H1 (cell line): ENCODE measurements around the gene CDC42EP4. TPM values are rescaled to one million over a fixed set of nuclear protein-coding genes. Genes with fewer than 3 reads are reported as not detected.
A peak's percentile ranks its signal among the peaks of the same experiment; 100 is the strongest.

Source experiments
- CTCF ChIA-PET: fragments of 300-600 bp; sonication (Branson Sonifier 250); formaldehyde crosslinking; loops from one replicate; lab custom pipeline; 2021; ENCODE audit not compliant: partially characterized antibody; lab: Charles Lee
- POLR2A ChIA-PET: fragments of 300-600 bp; sonication (Branson Sonifier 250); formaldehyde crosslinking; loops from one replicate; lab custom pipeline; 2021; ENCODE audit warnings: inconsistent platforms; ENCODE audit not compliant: partially characterized antibody; lab: Charles Lee
- DNase-seq, 2 experiments: peaks; one replicate each; pipeline versions ENCODE4 v3.0.0 to v3.0.0-alpha.2; 2010 to 2022; ENCODE audit warnings: low spot score in 2 of 2, low read depth in 1 of 2, mixed read lengths in 1 of 2
- FAIRE-seq: peaks from 2 replicates; lab custom pipeline; 2011; peaks lifted over from hg19 to GRCh38; lab: Jason Lieb, UNC
- H2AFZ ChIP-seq: 2 replicates; pipeline ENCODE4 v1.8.1; 2012; ENCODE audit warnings: low read length, inconsistent platforms
- H2AK5ac ChIP-seq: 2 replicates; pipeline ENCODE4 v1.6.1; 2013; ENCODE audit warnings: low read depth, low read length
- H2BK120ac ChIP-seq: replicated peaks from 2 replicates; pipeline ENCODE3; 2013; ENCODE audit warnings: low read depth, low read length, inconsistent platforms
- H2BK12ac ChIP-seq: 2 replicates; pipeline ENCODE4 v1.6.1; 2013; ENCODE audit warnings: low read depth, low read length
- H2BK15ac ChIP-seq: 2 replicates; pipeline ENCODE4 v1.6.1; 2013; ENCODE audit warnings: low read length
- H2BK20ac ChIP-seq: 2 replicates; pipeline ENCODE4 v1.6.1; 2013; ENCODE audit warnings: low read length
- H2BK5ac ChIP-seq: 2 replicates; pipeline ENCODE4 v1.6.1; 2013; ENCODE audit warnings: low read depth, low read length
- H3K14ac ChIP-seq: 2 replicates; pipeline ENCODE4 v1.6.1; 2013; ENCODE audit warnings: inconsistent platforms; ENCODE audit not compliant: insufficient read length
- H3K18ac ChIP-seq: 2 replicates; pipeline ENCODE4 v1.6.1; 2013; ENCODE audit warnings: low read length; ENCODE audit errors: extremely low read depth
- H3K23ac ChIP-seq: 2 replicates; pipeline ENCODE4 v1.6.1; 2013; ENCODE audit warnings: inconsistent platforms; ENCODE audit not compliant: insufficient read length
- H3K23me2 ChIP-seq: 2 replicates; pipeline ENCODE4 v1.6.1; 2013; ENCODE audit warnings: low read depth, low read length
- H3K27ac ChIP-seq: 2 replicates; pipeline ENCODE4 v1.6.1; 2011; ENCODE audit warnings: low read depth, low read length, inconsistent platforms
- H3K27me3 ChIP-seq, 4 experiments: replicated peaks in 1 of 4; 1 replicate in 1 of 4; 2 replicates in 3 of 4; pipeline versions ENCODE4 v1.6.1 to v1.8.1; 2011 to 2013; ENCODE audit warnings: low read length in 3 of 4, mild to moderate bottlenecking in 3 of 4, inconsistent platforms in 2 of 4, mixed read lengths in 2 of 4, moderate library complexity in 1 of 4; ENCODE audit not compliant: control insufficient read depth in 3 of 4, insufficient read depth in 3 of 4; ENCODE audit errors: extremely low read depth in 1 of 4
- H3K36me3 ChIP-seq, 4 experiments: 2 replicates each; pipeline versions ENCODE4 v1.6.1 to v1.8.1; 2011 to 2013; ENCODE audit warnings: mild to moderate bottlenecking in 4 of 4, low read length in 3 of 4, moderate library complexity in 2 of 4, control low read depth in 1 of 4, inconsistent platforms in 1 of 4; ENCODE audit not compliant: insufficient read depth in 4 of 4, control insufficient read depth in 2 of 4
- H3K4ac ChIP-seq: replicated peaks from 2 replicates; pipeline ENCODE3; 2013; ENCODE audit warnings: low read length, low read depth, mixed read lengths, inconsistent platforms; ENCODE audit not compliant: insufficient read length
- H3K4me1 ChIP-seq, 4 experiments: replicated peaks in 1 of 4; 1 replicate in 1 of 4; 2 replicates in 3 of 4; pipeline versions ENCODE4 v1.6.1 to v1.8.1; 2011 to 2013; ENCODE audit warnings: low read length in 3 of 4, inconsistent platforms in 2 of 4, mixed read lengths in 1 of 4; ENCODE audit not compliant: insufficient read depth in 4 of 4, control insufficient read depth in 3 of 4
- H3K4me2 ChIP-seq, 2 experiments: 2 replicates each; pipeline versions ENCODE4 v1.6.1 to v1.8.1; 2011 to 2013; ENCODE audit warnings: low read depth in 2 of 2, low read length in 2 of 2, control low read depth in 1 of 2, inconsistent platforms in 1 of 2, mild to moderate bottlenecking in 1 of 2; ENCODE audit not compliant: insufficient read depth in 1 of 2
- H3K4me3 ChIP-seq, 4 experiments: fragments of 200-600, 300-600 bp in 1 of 4; sonication (generic), shearing (Covaris generic), sonication (Bioruptor Twin) in 1 of 4; 2 replicates each; pipeline versions ENCODE4 v1.5.1 to v1.8.1; 2011 to 2016; ENCODE audit warnings: low read length in 4 of 4, low read depth in 3 of 4, control low read depth in 2 of 4, inconsistent platforms in 2 of 4, mild to moderate bottlenecking in 2 of 4, mixed read lengths in 1 of 4, moderate library complexity in 1 of 4; ENCODE audit not compliant: insufficient read depth in 2 of 4; ENCODE audit errors: extremely low read depth in 1 of 4
- H3K56ac ChIP-seq: replicated peaks from 2 replicates; pipeline ENCODE3; 2013; ENCODE audit warnings: low read depth, mild to moderate bottlenecking, mixed read lengths, low read length, inconsistent platforms; ENCODE audit not compliant: insufficient read length
- H3K79me1 ChIP-seq: 2 replicates; pipeline ENCODE4 v1.6.1; 2013; ENCODE audit warnings: low read depth, low read length, control low read depth
- H3K79me2 ChIP-seq, 2 experiments: 2 replicates each; pipeline versions ENCODE4 v1.6.1 to v1.8.1; 2012 to 2013; ENCODE audit warnings: low read length in 2 of 2, mild to moderate bottlenecking in 2 of 2, inconsistent platforms in 1 of 2; ENCODE audit not compliant: insufficient read depth in 2 of 2, control insufficient read depth in 1 of 2
- H3K9ac ChIP-seq, 4 experiments: replicated peaks in 1 of 4; 1 replicate in 1 of 4; 2 replicates in 3 of 4; pipeline versions ENCODE4 v1.6.1 to v1.8.1; 2011 to 2013; ENCODE audit warnings: low read depth in 3 of 4, low read length in 3 of 4, control low read depth in 2 of 4, mild to moderate bottlenecking in 2 of 4, moderate library complexity in 2 of 4, inconsistent platforms in 1 of 4; ENCODE audit errors: extremely low read depth in 1 of 4
- H3K9me3 ChIP-seq, 2 experiments: 2 replicates each; pipeline versions ENCODE4 v1.6.1 to v1.8.1; 2012 to 2013; ENCODE audit warnings: mild to moderate bottlenecking in 2 of 2, moderate library complexity in 2 of 2, control low read depth in 1 of 2, inconsistent platforms in 1 of 2, low read depth in 1 of 2, low read length in 1 of 2, mixed read lengths in 1 of 2; ENCODE audit not compliant: insufficient read depth in 2 of 2
- H4K20me1 ChIP-seq, 2 experiments: replicated peaks in 1 of 2; 2 replicates each; pipeline versions ENCODE3 to v1.8.1; 2011 to 2013; ENCODE audit warnings: inconsistent platforms in 2 of 2, low read length in 2 of 2, mild to moderate bottlenecking in 1 of 2; ENCODE audit not compliant: insufficient read depth in 2 of 2, control insufficient read depth in 1 of 2
- H4K5ac ChIP-seq: 2 replicates; pipeline ENCODE4 v1.6.1; 2013; ENCODE audit warnings: low read length, low read depth, mixed read lengths, inconsistent platforms; ENCODE audit not compliant: insufficient read length
- H4K8ac ChIP-seq: 2 replicates; pipeline ENCODE4 v1.8.0; 2013; ENCODE audit warnings: mild to moderate bottlenecking, moderate library complexity, low read length, inconsistent platforms; ENCODE audit not compliant: insufficient read depth; ENCODE audit errors: extremely low read depth
- H4K91ac ChIP-seq: replicated peaks from 2 replicates; pipeline ENCODE3; 2013; ENCODE audit warnings: low read length, mixed read lengths, inconsistent platforms; ENCODE audit not compliant: insufficient read length
- WGBS, 2 experiments: shearing (Covaris generic) in 1 of 2; methylation state at CpG; one replicate each; pipeline versions ENCODE4 v1.1.6 to v1.1.7; 2013 to 2015; ENCODE audit warnings: low lambda C conversion rate in 2 of 2, mixed read lengths in 2 of 2, inconsistent platforms in 1 of 2, low coverage in 1 of 2, missing lambda C conversion rate in 1 of 2; ENCODE audit not compliant: insufficient replicate concordance in 2 of 2, insufficient coverage in 1 of 2, insufficient read length in 1 of 2; ENCODE audit errors: extremely low coverage in 1 of 2, missing lambda C conversion rate in 1 of 2; 5-methylcytosine and 5-hydroxymethylcytosine counted together
- polyA plus RNA-seq, 7 experiments: library from polyadenylated mRNA; depleted of rRNA in 3 of 7; stranded (reverse) in 5 of 7; unstranded in 2 of 7; fragments of >200 nt in 5 of 7; fragments of 200-250 nt in 2 of 7; gene quantifications; 1 replicate in 5 of 7; 2 replicates in 1 of 7; 4 replicates in 1 of 7; pipeline versions ENCODE4 v1.2.1 to v1.2.3, GENCODE V29; 2011 to 2013; ENCODE audit warnings: missing spikeins in 2 of 7, mixed read lengths in 2 of 7
- total RNA-seq: library from RNA; stranded (reverse); fragmentation: NEBNext Ultra II Directional; extraction: Animal tissue kit (Norgen Biotek cat#: 25700); gene quantifications from 2 replicates; pipeline ENCODE4 v1.2.1, GENCODE V29; 2021

CDC42EP4 gene
- total and polyA plus RNA-seq, 2 of the 8 experiments (the other 6 are each of a cell fraction or from before 2014, with no cell fraction given): 8.8 to 12.6 TPM

DNA sequence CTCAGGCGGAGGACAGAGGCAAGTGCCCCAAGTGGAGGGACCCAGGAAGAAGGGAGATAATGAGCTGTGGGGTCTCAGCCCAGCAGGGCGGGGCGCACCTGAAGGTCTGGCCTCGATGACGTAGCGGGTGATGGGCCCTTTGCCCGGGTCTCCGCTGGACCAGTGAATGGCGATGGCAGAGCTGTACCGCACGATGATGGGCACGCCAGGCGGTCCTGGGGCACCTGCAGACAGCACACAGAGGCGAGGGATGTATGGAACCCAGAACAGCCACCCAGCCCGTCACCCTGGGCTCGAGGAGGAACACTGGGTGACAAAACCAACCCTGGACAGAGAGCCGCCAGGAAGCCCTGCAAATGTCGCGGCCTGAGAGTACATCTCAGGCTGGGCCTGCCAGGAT, 46.2 kb upstream of the CDC42EP4 start:
- Histone ChIP-seq H2BK20ac (no peak overlapping the region), H4K8ac (peak overlapping the region; percentile 8), H3K9me3 (no peaks in the 10 kb centered on the region), H3K18ac (peak overlapping the region; percentile 60), H4K20me1 (no peaks in the 10 kb centered on the region), H3K79me1 (no peaks in the 10 kb centered on the region), H3K9ac (no peak overlapping the region), H2AK5ac (no peak overlapping the region), H2BK12ac (0 out of 2 replicates have a peak overlapping the region, but pooled peaks have one; percentile 9), H3K23ac (no peak overlapping the region), H3K4me3 (no peak overlapping the region), H3K4me2 (no peak overlapping the region), H3K14ac (no peak overlapping the region), H4K5ac (no peak overlapping the region), H2BK5ac (peak overlapping the region; percentile 44; the same call in 1 of the 2 replicates), H3K36me3 (no peaks in the 10 kb centered on the region), H3K79me2 (no peaks in the 10 kb centered on the region), H2BK120ac (no peak overlapping the region), H2AFZ (no peak overlapping the region), H3K27ac (no peak overlapping the region), H2BK15ac (no peak overlapping the region; the same call in 1 of the 2 replicates), H3K56ac (no peak overlapping the region), H3K4ac (no peak overlapping the region), H4K91ac (no peak overlapping the region), H3K23me2 (peaks cover 2% of the 10 kb centered on the region; the same call in 1 of the 2 replicates), H3K27me3 (no peaks in the 10 kb centered on the region), H3K4me1 (peaks cover 4 to 26% (median 23%) of the 10 kb centered on the region in 4 experiments)
- POLR2A ChIA-PET: interaction anchor here (1.3 to 1.8 kb wide), 3 partner anchors 16 to 102 kb away, joined by 3 to 7 read pairs (median 5); partner anchors contain the start of gene CDC42EP4
- CTCF ChIA-PET: interaction anchor here (1.2 to 3.0 kb wide), 6 partner anchors 9 to 101 kb away, joined by 4 to 13 read pairs (median 7); partner anchors contain the start of gene CDC42EP4
- FAIRE-seq (no peak), DNase-seq (no peak)
- 96% methylated on average over 17 of the region's 19 CpGs; no CpG with 5 or more reads in 1 of the 2 experiments for WGBS, 2 experiments
